GM12878 (cell line): Measurements from ENCODE around the gene CCDC141. TPM values are rescaled to one million over a fixed set of nuclear protein-coding genes. Genes with fewer than 3 reads are reported as not detected.
"Not testable (repeated sequence)": the region's sequence is repeated elsewhere in the genome, so short reads cannot be mapped to it uniquely, and the experiment has no call there.

Source experiments
- ATAC-seq: fragments of 200-7000 bp; cut with Tn5 transposase; 3 replicates; pipeline ENCODE4 v1.9.1; 2020; ENCODE audit warnings: mild to moderate bottlenecking, moderate library complexity
- BruUV-seq: library from RNA; stranded (reverse); fragments of 400-500 nt; replicated peaks from 2 replicates; lab custom pipeline; 2021; lab: Mats Ljungman, UMichigan
- CTCF ChIA-PET: fragments of 300-600 bp; sonication (Branson Sonifier 250); formaldehyde crosslinking; extraction: SDS; loops from one replicate; lab custom pipeline; 2021; ENCODE audit warnings: inconsistent platforms; lab: Yijun Ruan, JAX
- POLR2A ChIA-PET: fragments of 350-600 bp; formaldehyde crosslinking; extraction: SDS; loops from one replicate; lab custom pipeline; 2021; ENCODE audit warnings: inconsistent platforms; lab: Charles Lee
- RAD21 ChIA-PET: fragments of 300-600 bp; sonication (Branson Sonifier 250); formaldehyde crosslinking; loops from one replicate; lab custom pipeline; 2023; ENCODE audit warnings: antibody characterized with exemption; ENCODE audit not compliant: unreplicated experiment; lab: Charles Lee
- SMC1A ChIA-PET: fragments of 300-600 bp; sonication (Branson Sonifier 250); formaldehyde crosslinking; loops from one replicate; lab custom pipeline; 2023; ENCODE audit not compliant: unreplicated experiment, uncharacterized antibody; lab: Charles Lee
- DNase-seq: peaks from one replicate; pipeline ENCODE4 v3.0.0-alpha.2; 2011; ENCODE audit warnings: low read depth, low spot score
- FAIRE-seq: peaks from 3 replicates; lab custom pipeline; 2011; peaks lifted over from hg19 to GRCh38; lab: Jason Lieb, UNC
- H2AFZ ChIP-seq: 2 replicates; pipeline ENCODE4 v1.6.0; 2011; ENCODE audit warnings: low read depth, low read length, control low read depth; ENCODE audit not compliant: control insufficient read depth
- H3K27ac ChIP-seq: 2 replicates; pipeline ENCODE4 v1.5.1; 2011; ENCODE audit warnings: control low read depth; ENCODE audit not compliant: control insufficient read depth, insufficient read depth
- H3K27me3 ChIP-seq, 2 experiments: replicated peaks in 1 of 2; 2 replicates each; pipeline versions ENCODE4 v1.6.0 to v1.6.1; 2011; ENCODE audit warnings: low read length in 1 of 2; ENCODE audit not compliant: control insufficient read depth in 2 of 2, insufficient read depth in 2 of 2
- H3K36me3 ChIP-seq, 2 experiments: 2 replicates each; pipeline ENCODE4 v1.5.1; 2011; ENCODE audit warnings: low read length in 1 of 2; ENCODE audit not compliant: control insufficient read depth in 2 of 2, insufficient read depth in 2 of 2
- H3K4me1 ChIP-seq: 2 replicates; pipeline ENCODE4 v1.6.1; 2011; ENCODE audit warnings: mild to moderate bottlenecking, low read length, moderate library complexity, mixed read lengths; ENCODE audit not compliant: control insufficient read depth, insufficient read depth
- H3K4me2 ChIP-seq: 2 replicates; pipeline ENCODE4 v1.6.0; 2011; ENCODE audit warnings: control low read depth; ENCODE audit not compliant: control insufficient read depth, insufficient read depth
- H3K4me3 ChIP-seq: fragments of 200-600 bp; sonication (generic); 2 replicates; pipeline ENCODE4 v1.5.1; 2016
- H3K79me2 ChIP-seq: 2 replicates; pipeline ENCODE4 v1.6.0; 2011; ENCODE audit warnings: low read length; ENCODE audit not compliant: control insufficient read depth, insufficient read depth
- H3K9ac ChIP-seq: 2 replicates; pipeline ENCODE4 v1.8.0; 2011; ENCODE audit warnings: low read length, control low read depth, mixed read lengths; ENCODE audit not compliant: control insufficient read depth, insufficient read depth
- H3K9me3 ChIP-seq: replicated peaks from 3 replicates; pipeline ENCODE4 v1.5.1; 2011; ENCODE audit warnings: mild to moderate bottlenecking, low read length; ENCODE audit not compliant: control insufficient read depth, insufficient read depth
- H4K20me1 ChIP-seq: 2 replicates; pipeline ENCODE4 v1.6.0; 2011; ENCODE audit not compliant: control insufficient read depth, insufficient read depth
- EED ChIP-seq: sonication (generic); IDR thresholded peaks from 2 replicates; pipeline ENCODE4 v1.6.1; 2016; ENCODE audit warnings: antibody characterized with exemption, low read depth
- EGR1 ChIP-seq, 2 experiments: IDR thresholded peaks; 1 replicate in 1 of 2; 2 replicates in 1 of 2; pipeline ENCODE4 v1.6.1; 2011 to 2012; ENCODE audit warnings: low read depth in 2 of 2, low read length in 2 of 2, borderline replicate concordance in 1 of 2, mild to moderate bottlenecking in 1 of 2, moderate library complexity in 1 of 2
- GABPA ChIP-seq: IDR thresholded peaks from 2 replicates; pipeline ENCODE4 v1.6.1; 2014; ENCODE audit warnings: antibody characterized with exemption, low read depth, mild to moderate bottlenecking, inconsistent platforms
- GATAD2B ChIP-seq: fragments of 450-650 bp; conservative IDR thresholded peaks from 2 replicates; pipeline ENCODE4 v1.6.1; 2017; ENCODE audit warnings: low read depth, mild to moderate bottlenecking, moderate library complexity
- HCFC1 ChIP-seq: fragments of 150-350 bp; IDR thresholded peaks from 2 replicates; pipeline ENCODE4 v1.6.1; 2014; ENCODE audit warnings: low read length
- KLF5 ChIP-seq: fragments of 450-650 bp; IDR thresholded peaks from 2 replicates; pipeline ENCODE4 v1.6.1; 2014; ENCODE audit warnings: mild to moderate bottlenecking; ENCODE audit not compliant: partially characterized antibody
- MTA2 ChIP-seq: fragments of 450-650 bp; IDR thresholded peaks from 2 replicates; pipeline ENCODE4 v1.6.1; 2016; ENCODE audit warnings: low read depth, mild to moderate bottlenecking, moderate library complexity
- MTA3 ChIP-seq: IDR thresholded peaks from 2 replicates; pipeline ENCODE4 v1.6.1; 2012; ENCODE audit warnings: low read length, inconsistent platforms, borderline replicate concordance
- MYC ChIP-seq: IDR thresholded peaks from 2 replicates; pipeline ENCODE4 v1.6.1; 2011; ENCODE audit warnings: mild to moderate bottlenecking, low read length, moderate library complexity, inconsistent platforms; ENCODE audit not compliant: insufficient read depth, insufficient replicate concordance, insufficient read length, severe bottlenecking
- NFYB ChIP-seq: IDR thresholded peaks from 2 replicates; pipeline ENCODE4 v1.6.1; 2011; ENCODE audit warnings: low read depth, mild to moderate bottlenecking, low read length, improper control_type of control experiment, moderate library complexity; ENCODE audit not compliant: insufficient read depth
- SMAD1 ChIP-seq: fragments of 450-650 bp; IDR thresholded peaks from 2 replicates; pipeline ENCODE4 v1.6.1; 2018; ENCODE audit warnings: mild to moderate bottlenecking, low read depth; ENCODE audit not compliant: partially characterized antibody
- TBL1XR1 ChIP-seq: IDR thresholded peaks from 2 replicates; pipeline ENCODE4 v1.6.1; 2012; ENCODE audit warnings: low read depth, low read length, improper control_type of control experiment
- YY1 ChIP-seq: IDR thresholded peaks from 2 replicates; pipeline ENCODE4 v1.6.1; 2011; ENCODE audit warnings: low read depth, mild to moderate bottlenecking, low read length
- WGBS: methylation state at CpG from one replicate; pipeline ENCODE4 v1.1.6; 2016; ENCODE audit warnings: low lambda C conversion rate; ENCODE audit not compliant: insufficient replicate concordance, insufficient coverage; ENCODE audit errors: missing lambda C conversion rate; 5-methylcytosine and 5-hydroxymethylcytosine counted together
- in situ Hi-C: fragments of 300-500 bp; cut with MboI; formaldehyde crosslinking; loops from 9 replicates; pipeline ENCODE4 v1.14.3; 2018; ENCODE audit warnings: mixed read lengths
- intact Hi-C: fragments of 100-400 bp; cut with micrococcal nuclease; formaldehyde crosslinking; loops from one replicate; pipeline ENCODE4 v1.14.2; 2022; ENCODE audit not compliant: unreplicated experiment
- polyA plus RNA-seq, 11 experiments: library from polyadenylated mRNA; depleted of rRNA in 4 of 11; unstranded in 6 of 11; stranded (reverse) in 5 of 11; fragments of >200 nt; fragmentation: Nextera tagmentation in 4 of 11; fragmentation: Illumina TruSeq in 1 of 11; extraction: Ambion mirVana in 4 of 11; extraction: Trizol in 1 of 11; gene quantifications; 1 replicate in 1 of 11; 2 replicates in 10 of 11; pipeline versions ENCODE4 v1.2.1 to v1.2.3, GENCODE V29; 2011 to 2016; ENCODE audit warnings: inconsistent platforms in 2 of 11, missing spikeins in 2 of 11, low read depth in 1 of 11
- total RNA-seq, 4 experiments: library from RNA; depleted of rRNA in 3 of 4; stranded (reverse); fragments of >200 nt in 3 of 4; fragmentation: Illumina TruSeq in 1 of 4; extraction: Trizol in 1 of 4; gene quantifications; 2 replicates each; pipeline versions ENCODE4 v1.2.1 to v1.2.3, GENCODE V29; 2013 to 2021
- TF ChIP-seq, protein P1 (sequence below): IDR thresholded peaks from 2 replicates; pipeline ENCODE4 v1.6.1; 2011; ENCODE audit warnings: borderline replicate concordance, low read depth, mild to moderate bottlenecking, moderate library complexity, mixed read lengths, low read length; ENCODE audit not compliant: insufficient read depth; ENCODE audit errors: extremely low read length
- TF ChIP-seq, protein P2 (sequence below), 3 experiments: IDR thresholded peaks in 2 of 3; conservative IDR thresholded peaks in 1 of 3; 2 replicates each; pipeline ENCODE4 v1.5.1; 2011; ENCODE audit warnings: low read depth in 3 of 3, low read length in 3 of 3, mild to moderate bottlenecking in 3 of 3, control low read depth in 2 of 3, moderate library complexity in 2 of 3, inconsistent platforms in 1 of 3, mixed read lengths in 1 of 3; ENCODE audit not compliant: control insufficient read depth in 2 of 3, insufficient read depth in 1 of 3; ENCODE audit errors: extremely low read depth in 1 of 3

Gene CCDC141
- total and polyA plus RNA-seq, 10 of the 15 experiments (the other 5 are each of a cell fraction or from before 2014, with no cell fraction given), result 0.84 to 12.5 (median 3.6) TPM

DNA sequence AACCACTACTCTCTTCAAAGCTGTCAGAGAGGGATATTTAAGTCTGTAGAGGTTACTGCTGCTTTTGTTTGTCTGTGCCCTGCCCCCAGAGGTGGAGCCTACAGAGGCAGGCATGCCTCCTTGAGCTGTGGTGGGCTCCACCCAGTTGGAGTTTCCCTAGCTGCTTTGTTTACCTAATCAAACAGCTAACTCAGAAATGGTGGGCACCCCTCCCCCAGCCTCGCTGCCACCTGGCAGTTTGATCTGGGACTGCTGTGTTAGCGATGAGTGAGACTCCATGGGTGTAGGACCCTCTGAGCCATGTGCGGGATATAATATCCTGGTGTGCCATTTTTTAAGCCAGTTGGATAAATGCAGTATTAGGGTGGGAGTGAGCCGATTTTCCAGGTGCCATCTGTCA lies 43.0 kb upstream of the CCDC141 start:
- H3K36me3 ChIP-seq, POLR2A ChIA-PET, H3K27me3 ChIP-seq, H3K27ac ChIP-seq, ATAC-seq, CTCF ChIA-PET, intact Hi-C loops, H4K20me1 ChIP-seq, H3K79me2 ChIP-seq, in situ Hi-C loops, DNase-seq, H3K4me3 ChIP-seq, FAIRE-seq, H3K9me3 ChIP-seq, H2AFZ ChIP-seq, BruUV-seq, H3K9ac ChIP-seq, H3K4me2 ChIP-seq, RAD21 ChIA-PET: not testable (repeated sequence)
- WGBS, result 68% methylated on average over 4 of the region's 4 CpGs
- H3K4me1 ChIP-seq, result peaks cover 17% of the 10 kb centered on the region
- SMC1A ChIA-PET, result interaction anchor here (1.5 to 7.3 kb wide), 2 partner anchors 13 to 71 kb away, joined by 4 to 66 read pairs; no protein-coding TSS in a partner anchor

DNA sequence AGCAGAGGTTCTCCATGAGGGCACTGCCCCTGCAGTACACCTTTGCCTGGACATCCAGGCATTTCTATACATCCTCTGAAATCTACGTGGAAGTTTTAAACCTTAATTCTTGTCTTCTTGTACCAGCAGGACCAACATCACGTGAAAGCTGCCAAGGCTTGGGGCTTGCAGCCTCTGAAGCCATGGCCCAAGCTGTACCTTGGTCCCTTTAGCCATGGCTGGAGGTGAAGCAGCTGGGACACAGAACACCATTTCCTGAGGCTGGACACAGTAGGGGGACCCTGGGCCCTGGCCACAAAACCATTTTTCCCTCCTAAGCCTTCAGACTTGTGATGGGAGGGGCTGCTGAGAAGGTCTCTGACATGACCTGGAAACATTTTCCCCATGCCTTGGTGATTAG lies 32.8 kb upstream of the CCDC141 start:
- ChIA-PET RAD21 (interaction anchor here (0.9 kb wide), 1 partner anchor 15 kb away, joined by 3 read pairs; no protein-coding TSS in a partner anchor), SMC1A (interaction anchor here (1.0 kb wide), 1 partner anchor 26 kb away, joined by 3 read pairs; no protein-coding TSS in a partner anchor), CTCF (no interaction called here), POLR2A (interaction anchor here (0.6 kb wide), 1 partner anchor 55 kb away, joined by 3 read pairs; no protein-coding TSS in a partner anchor)
- FAIRE-seq (no peak), ATAC-seq (no peak), DNase-seq (no peak)
- intact Hi-C loops, result no loop called here
- no peaks in the 10 kb centered on the region for H3K79me2 ChIP-seq
- H3K4me1 ChIP-seq, result no peaks in the 10 kb centered on the region
- in situ Hi-C loops, result no loop called here
- H3K36me3 ChIP-seq, result no peaks in the 10 kb centered on the region
- no peak overlapping the region for H3K4me3 ChIP-seq
- H2AFZ ChIP-seq, result no peak overlapping the region
- H3K9me3 ChIP-seq, result no peaks in the 10 kb centered on the region
- H4K20me1 ChIP-seq, result no peaks in the 10 kb centered on the region
- no peak overlapping the region for H3K9ac ChIP-seq
- H3K27ac ChIP-seq, result no peak overlapping the region
- 69% methylated on average over 2 of the region's 2 CpGs for WGBS
- BruUV-seq, result no TSS peak
- H3K27me3 ChIP-seq, result no peaks in the 10 kb centered on the region
- no peak overlapping the region for H3K4me2 ChIP-seq
- TF ChIP-seq KLF5, result no peak
- TF ChIP-seq, protein P1, sequence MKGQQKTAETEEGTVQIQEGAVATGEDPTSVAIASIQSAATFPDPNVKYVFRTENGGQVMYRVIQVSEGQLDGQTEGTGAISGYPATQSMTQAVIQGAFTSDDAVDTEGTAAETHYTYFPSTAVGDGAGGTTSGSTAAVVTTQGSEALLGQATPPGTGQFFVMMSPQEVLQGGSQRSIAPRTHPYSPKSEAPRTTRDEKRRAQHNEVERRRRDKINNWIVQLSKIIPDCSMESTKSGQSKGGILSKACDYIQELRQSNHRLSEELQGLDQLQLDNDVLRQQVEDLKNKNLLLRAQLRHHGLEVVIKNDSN, result no peak
- TF ChIP-seq EGR1 (IDR thresholded peaks at IDR 0.05; ENCODE audit: borderline replicate concordance in 1 of 2, low read depth in 2 of 2, low read length in 2 of 2), result no peak
- TF ChIP-seq, protein P2, sequence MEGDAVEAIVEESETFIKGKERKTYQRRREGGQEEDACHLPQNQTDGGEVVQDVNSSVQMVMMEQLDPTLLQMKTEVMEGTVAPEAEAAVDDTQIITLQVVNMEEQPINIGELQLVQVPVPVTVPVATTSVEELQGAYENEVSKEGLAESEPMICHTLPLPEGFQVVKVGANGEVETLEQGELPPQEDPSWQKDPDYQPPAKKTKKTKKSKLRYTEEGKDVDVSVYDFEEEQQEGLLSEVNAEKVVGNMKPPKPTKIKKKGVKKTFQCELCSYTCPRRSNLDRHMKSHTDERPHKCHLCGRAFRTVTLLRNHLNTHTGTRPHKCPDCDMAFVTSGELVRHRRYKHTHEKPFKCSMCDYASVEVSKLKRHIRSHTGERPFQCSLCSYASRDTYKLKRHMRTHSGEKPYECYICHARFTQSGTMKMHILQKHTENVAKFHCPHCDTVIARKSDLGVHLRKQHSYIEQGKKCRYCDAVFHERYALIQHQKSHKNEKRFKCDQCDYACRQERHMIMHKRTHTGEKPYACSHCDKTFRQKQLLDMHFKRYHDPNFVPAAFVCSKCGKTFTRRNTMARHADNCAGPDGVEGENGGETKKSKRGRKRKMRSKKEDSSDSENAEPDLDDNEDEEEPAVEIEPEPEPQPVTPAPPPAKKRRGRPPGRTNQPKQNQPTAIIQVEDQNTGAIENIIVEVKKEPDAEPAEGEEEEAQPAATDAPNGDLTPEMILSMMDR (IDR thresholded peaks at IDR 0.05 in 2 of 3, conservative IDR thresholded peaks at IDR 0.05 in 1 of 3; ENCODE audit: control insufficient read depth in 2 of 3, extremely low read depth in 1 of 3, insufficient read depth in 1 of 3, low read depth in 3 of 3, low read length in 3 of 3), result no peak
- TF ChIP-seq GATAD2B, result no peak
- no peak for TF ChIP-seq MTA3
- no peak for TF ChIP-seq TBL1XR1
- TF ChIP-seq MTA2, result no peak
- TF ChIP-seq SMAD1, result no peak
- TF ChIP-seq EED, result no peak
- no peak for TF ChIP-seq HCFC1
- TF ChIP-seq YY1, result no peak
- no peak for TF ChIP-seq GABPA
- TF ChIP-seq MYC, result no peak
- TF ChIP-seq NFYB, result no peak
